Upper lobe of left lung (tissue), 6 donors: ENCODE measurements around the gene DCPS. TPM values are rescaled to one million over a fixed set of nuclear protein-coding genes. Genes with fewer than 3 reads are reported as not detected.
"Not testable (repeated sequence)": the region's sequence is repeated elsewhere in the genome, so short reads cannot be mapped to it uniquely, and the experiment has no call there.

Experiments used
- ATAC-seq, 2 donors: fragments of 200-7000 bp; cut with Tn5 transposase; one replicate each; pipeline ENCODE4 v1.9.1; 2022; ENCODE audit warnings: mild to moderate bottlenecking in 2 of 2, moderate library complexity in 2 of 2; ENCODE audit not compliant: low FRiP score in 2 of 2
- DNase-seq, 2 donors: peaks; one replicate each; pipeline ENCODE4 v3.0.0-alpha.2; 2019 to 2020
- H3K27ac ChIP-seq, 4 donors: fragments of 200-600 bp; sonication (generic); one replicate each; pipeline ENCODE4 v1.5.1; 2016 to 2019
- H3K27me3 ChIP-seq, 4 donors: fragments of 200-600 bp; sonication (generic); one replicate each; pipeline ENCODE4 v1.5.1; 2017 to 2019
- H3K36me3 ChIP-seq, 4 donors: fragments of 200-600 bp; sonication (generic); one replicate each; pipeline ENCODE4 v1.5.1; 2016 to 2019
- H3K4me1 ChIP-seq, 4 donors: fragments of 200-600 bp; sonication (generic); one replicate each; pipeline ENCODE4 v1.5.1; 2018 to 2019
- H3K4me3 ChIP-seq, 4 donors: fragments of 200-600 bp; sonication (generic); one replicate each; pipeline ENCODE4 v1.5.1; 2017 to 2019; ENCODE audit warnings: mild to moderate bottlenecking in 2 of 4, moderate library complexity in 1 of 4
- H3K9me3 ChIP-seq, 4 donors: fragments of 200-600 bp; sonication (generic); one replicate each; pipeline ENCODE4 v1.5.1; 2018 to 2019
- EP300 ChIP-seq, 4 donors: sonication (generic); formaldehyde crosslinking; IDR thresholded peaks; one replicate each; pipeline ENCODE4 v1.5.1; 2017; ENCODE audit warnings: antibody characterized with exemption in 4 of 4, control low read depth in 2 of 4
- POLR2A ChIP-seq, 4 donors: fragments of 450-650 bp; IDR thresholded peaks; one replicate each; pipeline ENCODE4 v1.5.1; 2016 to 2017; ENCODE audit warnings: antibody characterized with exemption in 4 of 4, mild to moderate bottlenecking in 2 of 4
- POLR2AphosphoS5 ChIP-seq, 2 donors: sonication (generic); formaldehyde crosslinking; IDR thresholded peaks; one replicate each; pipeline ENCODE4 v1.5.1; 2017; ENCODE audit warnings: antibody characterized with exemption in 2 of 2
- WGBS, 2 donors: methylation state at CpG; one replicate each; pipeline ENCODE4 v1.1.5; 2017 to 2018; 5-methylcytosine and 5-hydroxymethylcytosine counted together
- total RNA-seq, 6 donors: library from RNA; depleted of rRNA in 4 of 6; stranded (reverse); fragments of >200 nt in 4 of 6; gene quantifications; one replicate each; pipeline versions ENCODE4 v1.1.0 to v1.2.1, GENCODE V29; 2016 to 2021
- TF ChIP-seq, protein P1 (sequence below), 6 experiments: fragments of 450-650 bp in 4 of 6; fragments of 200-600 bp in 2 of 6; sonication (generic) in 2 of 6; IDR thresholded peaks; one replicate each; pipeline ENCODE4 v1.5.1; 2016 to 2019; ENCODE audit warnings: antibody characterized with exemption in 6 of 6
- donor health status: DM: no; HTN: no; CAD: no; lungs with moderate emphysema.
- donor health status: DM: no; HTN: yes; CAD: no; lungs with severe emphysema.

The DCPS gene
- total RNA-seq, 6 donors from 2014 or later = 6.3 to 21.4 (median 14.1) TPM

DNA sequence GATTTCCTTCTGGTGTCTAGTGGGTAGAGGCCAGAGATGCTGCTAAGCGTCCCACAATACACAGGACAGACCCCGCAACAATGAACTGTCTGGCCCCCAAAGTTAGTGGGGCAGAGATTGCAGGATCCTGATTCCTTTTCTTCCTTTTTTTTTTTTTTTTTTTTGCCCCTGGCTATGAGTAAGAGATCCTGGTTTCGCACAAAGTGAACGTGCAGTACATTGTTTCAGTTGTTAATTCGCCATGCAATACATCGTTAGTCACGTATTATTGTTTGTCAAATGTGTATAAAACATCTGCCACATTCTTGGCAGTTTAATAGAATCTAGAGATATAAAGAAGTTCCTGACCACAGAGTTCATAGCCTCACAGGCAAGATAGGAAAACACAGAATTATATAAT, 71.9 kb downstream of the DCPS start:
- DNase-seq (no peak), ATAC-seq (no peak)
- H3K27me3 ChIP-seq = no peaks in the 10 kb centered on the region
- H3K9me3 ChIP-seq = no peaks in the 10 kb centered on the region
- H3K4me1 ChIP-seq = peaks cover 0 to 9% (median 2%) of the 10 kb centered on the region in 4 donors
- H3K4me3 ChIP-seq = no peak overlapping the region
- 72 to 76% methylated on average over 7 of the region's 7 CpGs for WGBS, 2 donors
- TF ChIP-seq, protein P1, sequence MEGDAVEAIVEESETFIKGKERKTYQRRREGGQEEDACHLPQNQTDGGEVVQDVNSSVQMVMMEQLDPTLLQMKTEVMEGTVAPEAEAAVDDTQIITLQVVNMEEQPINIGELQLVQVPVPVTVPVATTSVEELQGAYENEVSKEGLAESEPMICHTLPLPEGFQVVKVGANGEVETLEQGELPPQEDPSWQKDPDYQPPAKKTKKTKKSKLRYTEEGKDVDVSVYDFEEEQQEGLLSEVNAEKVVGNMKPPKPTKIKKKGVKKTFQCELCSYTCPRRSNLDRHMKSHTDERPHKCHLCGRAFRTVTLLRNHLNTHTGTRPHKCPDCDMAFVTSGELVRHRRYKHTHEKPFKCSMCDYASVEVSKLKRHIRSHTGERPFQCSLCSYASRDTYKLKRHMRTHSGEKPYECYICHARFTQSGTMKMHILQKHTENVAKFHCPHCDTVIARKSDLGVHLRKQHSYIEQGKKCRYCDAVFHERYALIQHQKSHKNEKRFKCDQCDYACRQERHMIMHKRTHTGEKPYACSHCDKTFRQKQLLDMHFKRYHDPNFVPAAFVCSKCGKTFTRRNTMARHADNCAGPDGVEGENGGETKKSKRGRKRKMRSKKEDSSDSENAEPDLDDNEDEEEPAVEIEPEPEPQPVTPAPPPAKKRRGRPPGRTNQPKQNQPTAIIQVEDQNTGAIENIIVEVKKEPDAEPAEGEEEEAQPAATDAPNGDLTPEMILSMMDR (IDR thresholded peaks at IDR 0.05) = no peak
- TF ChIP-seq EP300 (IDR thresholded peaks at IDR 0.05) (no peak), POLR2AphosphoS5 (IDR thresholded peaks at IDR 0.05) (no peak), POLR2A (IDR thresholded peaks at IDR 0.05) (no peak)
- H3K27ac ChIP-seq = no peak overlapping the region
- H3K36me3 ChIP-seq = no peaks in the 10 kb centered on the region

DNA sequence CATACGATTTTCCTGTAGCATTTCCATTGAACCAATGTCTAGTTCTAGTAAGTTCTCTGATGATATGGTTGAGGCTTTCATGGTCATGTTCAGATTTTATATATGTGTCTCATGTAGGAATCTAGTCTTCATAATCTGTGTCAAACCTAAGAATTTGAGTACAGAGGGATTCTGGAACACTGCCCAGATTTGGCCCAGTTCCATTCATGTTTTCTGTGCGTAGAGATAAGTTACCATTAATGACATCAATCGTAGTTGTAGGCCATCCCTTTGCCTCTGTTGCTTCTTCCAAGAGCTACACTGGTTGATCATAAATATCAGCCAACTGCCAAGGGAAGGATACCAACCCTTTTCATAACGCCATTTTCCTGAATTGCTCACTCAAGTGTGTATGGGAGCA, 74.9 kb downstream of the DCPS start:
- no peaks in the 10 kb centered on the region for H3K27me3 ChIP-seq
- no peak overlapping the region for H3K4me3 ChIP-seq
- H3K36me3 ChIP-seq = no peaks in the 10 kb centered on the region
- H3K4me1 ChIP-seq = peaks cover 0 to 7% (median 2%) of the 10 kb centered on the region in 4 donors
- ATAC-seq = no peak
- TF ChIP-seq POLR2A (IDR thresholded peaks at IDR 0.05) (no peak), EP300 (IDR thresholded peaks at IDR 0.05) (no peak), POLR2AphosphoS5 (IDR thresholded peaks at IDR 0.05) (no peak)
- TF ChIP-seq, protein P1 (IDR thresholded peaks at IDR 0.05) = no peak
- DNase-seq = no peak
- no peak overlapping the region for H3K27ac ChIP-seq
- H3K9me3 ChIP-seq = no peaks in the 10 kb centered on the region
- WGBS, 2 donors = 61 to 68% methylated on average over 4 of the region's 4 CpGs

DNA sequence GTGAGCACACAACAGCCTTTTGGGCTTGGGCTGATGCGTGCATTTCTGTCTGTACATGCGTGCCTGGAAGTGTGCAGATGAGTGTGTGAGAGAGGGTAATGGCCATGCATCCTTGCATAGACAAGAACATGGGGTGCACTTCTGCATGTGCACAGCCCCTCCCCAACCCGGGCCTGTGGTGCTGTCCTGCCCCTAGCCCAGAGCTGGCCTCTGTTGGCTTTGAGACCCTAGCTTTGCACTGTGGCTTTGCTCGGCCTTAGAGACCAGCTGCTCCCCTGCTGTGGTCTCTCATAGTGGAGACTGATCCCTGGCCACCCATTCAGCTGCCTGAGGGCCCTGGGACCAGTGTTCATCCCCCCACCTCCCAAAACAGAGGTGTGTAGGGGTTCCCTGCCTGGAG, 77.0 kb downstream of the DCPS start:
- DNase-seq = no peak
- ATAC-seq = peak in 1 of 2 donors; percentile 7
- peaks cover 2 to 10% (median 3%) of the 10 kb centered on the region in 4 donors for H3K4me1 ChIP-seq
- H3K9me3 ChIP-seq = no peaks in the 10 kb centered on the region
- no peak overlapping the region for H3K27ac ChIP-seq
- no peak overlapping the region for H3K4me3 ChIP-seq
- no peaks in the 10 kb centered on the region for H3K36me3 ChIP-seq
- no peak for TF ChIP-seq EP300 (IDR thresholded peaks at IDR 0.05)
- TF ChIP-seq, protein P1 (IDR thresholded peaks at IDR 0.05) = no peak
- no peak for TF ChIP-seq POLR2AphosphoS5 (IDR thresholded peaks at IDR 0.05)
- TF ChIP-seq POLR2A (IDR thresholded peaks at IDR 0.05) = no peak
- no peaks in the 10 kb centered on the region for H3K27me3 ChIP-seq
- WGBS, 2 donors = 94 to 100% methylated on average over 1 to 4 of the region's 4 CpGs

DNA sequence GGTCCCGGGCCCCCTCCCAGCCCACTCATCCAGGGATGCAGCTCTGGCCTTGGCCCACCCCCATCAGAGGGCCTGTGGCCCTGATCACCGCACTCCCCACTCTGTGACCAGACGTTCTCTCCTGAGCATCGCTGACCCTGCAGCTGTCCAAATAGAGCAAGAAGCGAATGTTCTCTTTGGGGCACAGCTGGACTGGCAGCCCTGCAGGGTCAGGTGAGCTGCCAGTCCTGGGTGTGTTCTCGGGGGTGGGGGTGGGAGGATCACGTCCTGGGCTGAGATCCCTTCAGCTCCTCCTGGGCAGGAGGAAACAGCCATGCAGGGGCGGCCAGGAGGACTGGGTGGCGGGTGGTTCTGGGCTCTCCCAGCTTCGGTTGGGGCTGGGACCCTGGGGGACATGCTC, 78.1 kb downstream of the DCPS start:
- ATAC-seq, H3K27ac ChIP-seq, H3K9me3 ChIP-seq, H3K36me3 ChIP-seq, H3K27me3 ChIP-seq, DNase-seq, H3K4me3 ChIP-seq: not testable (repeated sequence)
- peaks cover 11 to 21% (median 14%) of the 10 kb centered on the region in 4 donors for H3K4me1 ChIP-seq
- 86% methylated on average over 3 of the region's 10 CpGs; no CpG with 5 or more reads in 1 of the 2 donors for WGBS, 2 donors

DNA sequence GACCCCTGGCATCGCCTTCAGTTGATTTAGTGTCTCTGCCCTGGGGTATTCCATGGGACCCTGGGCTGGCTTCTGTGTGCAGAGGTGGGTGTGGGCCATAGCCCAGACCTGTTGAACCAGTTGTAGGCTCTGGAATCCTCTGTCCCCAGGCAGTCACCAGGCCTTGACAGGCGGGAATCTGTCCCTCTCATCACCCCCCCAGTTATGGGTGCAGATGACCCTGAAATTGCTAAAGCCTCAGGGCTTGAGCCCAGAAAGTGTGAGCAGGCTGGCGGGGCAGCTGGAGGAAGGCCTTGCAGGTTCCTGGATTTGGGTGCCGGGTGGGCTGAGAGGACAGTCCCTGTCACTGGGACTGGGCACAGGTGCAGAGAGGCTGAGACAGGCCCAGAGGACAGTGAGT, 78.8 kb downstream of the DCPS start:
- Histone ChIP-seq H3K4me1 (peaks cover 12 to 23% (median 15%) of the 10 kb centered on the region in 4 donors), H3K27ac (peak overlapping the region in 1 of 4 donors; percentile 18)
- H3K27me3 ChIP-seq, H3K36me3 ChIP-seq, H3K4me3 ChIP-seq, DNase-seq, H3K9me3 ChIP-seq, ATAC-seq: not testable (repeated sequence)
- 97 to 100% methylated on average over 1 to 4 of the region's 4 CpGs for WGBS, 2 donors
